22Rv1 (cell line): ENCODE measurements around the gene CUL4A.

Experiments
- H3K27ac ChIP-seq: fragments of 450-650 bp; 2 replicates; pipeline ENCODE4 v1.5.1; 2017
- CTCF ChIP-seq: fragments of 450-650 bp; IDR thresholded peaks from 2 replicates; pipeline ENCODE4 v1.5.1; 2017; ENCODE audit warnings: mild to moderate bottlenecking
- ZFX ChIP-seq: fragments of 450-650 bp; IDR thresholded peaks from 2 replicates; pipeline ENCODE4 v1.6.1; 2017; ENCODE audit warnings: antibody characterized with exemption, borderline replicate concordance

Gene CUL4A

GRCh38 chr13:113280126-113280525, 70.7 kb downstream of the CUL4A start:
- no peak for TF ChIP-seq ZFX
- no peak for TF ChIP-seq CTCF
- H3K27ac ChIP-seq = no peak overlapping the region

- TF ChIP-seq ZFX (no peak), CTCF (no peak)
- H3K27ac ChIP-seq = no peak overlapping the region
Measured at GRCh38 chr13:113283904-113284303, 74.5 kb downstream of the CUL4A start.

GRCh38 chr13:113288880-113289279, 79.5 kb downstream of the CUL4A start:
- H3K27ac ChIP-seq = no peak overlapping the region
- no peak for TF ChIP-seq ZFX
- no peak for TF ChIP-seq CTCF

- no peak overlapping the region for H3K27ac ChIP-seq
- no peak for TF ChIP-seq CTCF
- no peak for TF ChIP-seq ZFX
Measured at GRCh38 chr13:113291129-113291528, 81.7 kb downstream of the CUL4A start.

- H3K27ac ChIP-seq = no peak overlapping the region
- TF ChIP-seq CTCF = no peak
- no peak for TF ChIP-seq ZFX
Measured at GRCh38 chr13:113292021-113292862, 82.8 kb downstream of the CUL4A start.

GRCh38 chr13:113293686-113294085, 84.3 kb downstream of the CUL4A start:
- TF ChIP-seq ZFX = no peak
- no peak for TF ChIP-seq CTCF
- no peak overlapping the region for H3K27ac ChIP-seq

- TF ChIP-seq CTCF = no peak
- TF ChIP-seq ZFX = no peak
- H3K27ac ChIP-seq = no peak overlapping the region
Measured at GRCh38 chr13:113295776-113296175, 86.4 kb downstream of the CUL4A start.
